ENCODE results near the gene TMEM203. TPM values are rescaled to one million over a fixed set of nuclear protein-coding genes. Genes with fewer than 3 reads are reported as not detected.
A peak's percentile ranks its signal among the peaks of the same experiment; 100 is the strongest.

TMEM203 gene
- total and polyA plus RNA-seq, 2 of the 13 experiments (the other 11 are each of a cell fraction or from before 2014, with no cell fraction given): 23.4 to 36.7 TPM

GRCh38 chr9:137229903-137230704, 24.7 kb upstream of the TMEM203 start (continued):
- TF ChIP-seq E2F2 (CRISPR knock-in tag; IDR thresholded peaks at IDR 0.05; ENCODE audit: borderline replicate concordance): no peak
- no peak for TF ChIP-seq ZBTB42 (CRISPR knock-in tag; IDR thresholded peaks at IDR 0.05)
- no peak for TF ChIP-seq RARG (CRISPR knock-in tag; IDR thresholded peaks at IDR 0.05; ENCODE audit: low read depth)
- no peak for TF ChIP-seq ZNF510 (CRISPR knock-in tag; IDR thresholded peaks at IDR 0.05; ENCODE audit: low read depth)
- peak; percentile 66; the same call in 1 of the 2 replicates for TF ChIP-seq ZNF274 (CRISPR knock-in tag; IDR thresholded peaks at IDR 0.05)
- peak; percentile 41; the same call in 1 of the 2 replicates for TF ChIP-seq ZNF639 (CRISPR knock-in tag; conservative IDR thresholded peaks at IDR 0.05)
- TF ChIP-seq ZMAT3 (CRISPR knock-in tag; conservative IDR thresholded peaks at IDR 0.05): peak; percentile 46; the same call in 1 of the 2 replicates
- peak; percentile 90 for TF ChIP-seq ZNF670 (CRISPR knock-in tag; IDR thresholded peaks at IDR 0.05; ENCODE audit: borderline replicate concordance)
- TF ChIP-seq SRY (CRISPR knock-in tag; IDR thresholded peaks at IDR 0.05): peak; percentile 53; the same call in 1 of the 2 replicates
- TF ChIP-seq ZNF781 (CRISPR knock-in tag; IDR thresholded peaks at IDR 0.05; ENCODE audit: borderline replicate concordance, not compliant biosample characterization): peak; percentile 60
- TF ChIP-seq POGK (CRISPR knock-in tag; conservative IDR thresholded peaks at IDR 0.05): 0 out of 2 replicates have a peak, but pooled peaks have one; percentile 56
- TF ChIP-seq ZNF180 (CRISPR knock-in tag; IDR thresholded peaks at IDR 0.05; ENCODE audit: borderline replicate concordance, low read depth): no peak
- TF ChIP-seq NCOR1 (IDR thresholded peaks at IDR 0.05; ENCODE audit: borderline replicate concordance, low read length): no peak
- TF ChIP-seq ATF7 (IDR thresholded peaks at IDR 0.05): no peak
- TF ChIP-seq ATF7 (CRISPR knock-in tag; IDR thresholded peaks at IDR 0.05): no peak
- peak; percentile 95 for TF ChIP-seq AGO1 (IDR thresholded peaks at IDR 0.05; ENCODE audit: low read depth, low read length, poor library complexity, severe bottlenecking)
- TF ChIP-seq ZNF644 (CRISPR knock-in tag; IDR thresholded peaks at IDR 0.05; ENCODE audit: low read depth): no peak
- TF ChIP-seq ZNF18 (CRISPR knock-in tag; IDR thresholded peaks at IDR 0.05; ENCODE audit: insufficient replicate concordance): peak; percentile 89
- 0 out of 2 replicates have a peak, but pooled peaks have one; percentile 58 for TF ChIP-seq ZNF557 (CRISPR knock-in tag; IDR thresholded peaks at IDR 0.05)
- TF ChIP-seq ZNF879 (CRISPR knock-in tag; IDR thresholded peaks at IDR 0.05): no peak
- TF ChIP-seq ZNF362 (CRISPR knock-in tag; IDR thresholded peaks at IDR 0.05; ENCODE audit: borderline replicate concordance): 0 out of 2 replicates have a peak, but pooled peaks have one; percentile 14
